ENCODE results near the gene FRS3. TPM values are rescaled to one million over a fixed set of nuclear protein-coding genes. Genes with fewer than 3 reads are reported as not detected.
A peak's percentile ranks its signal among the peaks of the same experiment; 100 is the strongest.

Gene FRS3
- total and polyA plus RNA-seq, 11 donors = 3.2 to 6.8 (median 5.1) TPM

GRCh38 chr6:41780551-41781365 is 1.1 kb upstream of the FRS3 start, which contains the start of gene PRICKLE4:
TSS of gene PRICKLE4 (plus strand) at chr6:41780782. CDS start at chr6:41783474, 2,692 bp downstream.
- TF ChIP-seq, protein P1, sequence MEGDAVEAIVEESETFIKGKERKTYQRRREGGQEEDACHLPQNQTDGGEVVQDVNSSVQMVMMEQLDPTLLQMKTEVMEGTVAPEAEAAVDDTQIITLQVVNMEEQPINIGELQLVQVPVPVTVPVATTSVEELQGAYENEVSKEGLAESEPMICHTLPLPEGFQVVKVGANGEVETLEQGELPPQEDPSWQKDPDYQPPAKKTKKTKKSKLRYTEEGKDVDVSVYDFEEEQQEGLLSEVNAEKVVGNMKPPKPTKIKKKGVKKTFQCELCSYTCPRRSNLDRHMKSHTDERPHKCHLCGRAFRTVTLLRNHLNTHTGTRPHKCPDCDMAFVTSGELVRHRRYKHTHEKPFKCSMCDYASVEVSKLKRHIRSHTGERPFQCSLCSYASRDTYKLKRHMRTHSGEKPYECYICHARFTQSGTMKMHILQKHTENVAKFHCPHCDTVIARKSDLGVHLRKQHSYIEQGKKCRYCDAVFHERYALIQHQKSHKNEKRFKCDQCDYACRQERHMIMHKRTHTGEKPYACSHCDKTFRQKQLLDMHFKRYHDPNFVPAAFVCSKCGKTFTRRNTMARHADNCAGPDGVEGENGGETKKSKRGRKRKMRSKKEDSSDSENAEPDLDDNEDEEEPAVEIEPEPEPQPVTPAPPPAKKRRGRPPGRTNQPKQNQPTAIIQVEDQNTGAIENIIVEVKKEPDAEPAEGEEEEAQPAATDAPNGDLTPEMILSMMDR (IDR thresholded peaks at IDR 0.05) = no peak
- TF ChIP-seq POLR2A (IDR thresholded peaks at IDR 0.05) = no peak
- Histone ChIP-seq H3K4me1 (peaks cover 9 to 64% (median 34%) of the 10 kb centered on the region in 12 donors), H3K4me3 (peak within 1 kb of the TSS; percentile 61 to 96 (median 79)), H3K36me3 (peaks cover 0 to 28% (median 16%) of the 10 kb centered on the region in 9 donors), H3K9me3 (no peaks in the 10 kb centered on the region), H3K27me3 (no peaks in the 10 kb centered on the region), H3K27ac (peak within 1 kb of the TSS; percentile 76 to 97 (median 91))
- intact Hi-C loops (cut with DNase I) = loop anchor here in 9 of 10 donors (1.0 to 10.0 kb wide), 14 partner anchors 67 to 784 kb away; partner anchors contain the start of genes CCND3 (in 2 of the 9), MRPS10 (in 2 of the 9), UBR2 (in 1 of the 9) and USP49 (in 1 of the 9)
- ATAC-seq (peak; percentile 26 to 68 (median 48)), DNase-seq (peak; percentile 58 to 76 (median 64))
- WGBS, 4 donors = 0 to 2% (median 1%) methylated on average over 19 to 36 of the region's 36 CpGs

- H3K27ac ChIP-seq = peak overlapping the region in 11 of 12 donors; percentile 21 to 97 (median 60)
- TF ChIP-seq, protein P1 (IDR thresholded peaks at IDR 0.05) = no peak
- no peak for TF ChIP-seq POLR2A (IDR thresholded peaks at IDR 0.05)
- ATAC-seq = no peak
- H3K4me1 ChIP-seq = peaks cover 3 to 50% (median 23%) of the 10 kb centered on the region in 12 donors
- 1 to 3% (median 2%) methylated on average over 10 to 16 of the region's 16 CpGs for WGBS, 4 donors
- H3K4me3 ChIP-seq = peak overlapping the region; percentile 61 to 96 (median 79)
- intact Hi-C loops (cut with DNase I) = loop anchor here in 9 of 10 donors (1.0 to 10.0 kb wide), 12 partner anchors 42 to 438 kb away; partner anchors contain the start of genes TFEB (in 6 of the 9) and MRPS10 (in 1 of the 9)
- DNase-seq = no peak
- peaks cover 0 to 39% (median 29%) of the 10 kb centered on the region in 9 donors for H3K36me3 ChIP-seq
- no peaks in the 10 kb centered on the region for H3K27me3 ChIP-seq
- no peaks in the 10 kb centered on the region for H3K9me3 ChIP-seq
These were observed 364 bp downstream of the FRS3 start for GRCh38 chr6:41779336-41779735.

DNA sequence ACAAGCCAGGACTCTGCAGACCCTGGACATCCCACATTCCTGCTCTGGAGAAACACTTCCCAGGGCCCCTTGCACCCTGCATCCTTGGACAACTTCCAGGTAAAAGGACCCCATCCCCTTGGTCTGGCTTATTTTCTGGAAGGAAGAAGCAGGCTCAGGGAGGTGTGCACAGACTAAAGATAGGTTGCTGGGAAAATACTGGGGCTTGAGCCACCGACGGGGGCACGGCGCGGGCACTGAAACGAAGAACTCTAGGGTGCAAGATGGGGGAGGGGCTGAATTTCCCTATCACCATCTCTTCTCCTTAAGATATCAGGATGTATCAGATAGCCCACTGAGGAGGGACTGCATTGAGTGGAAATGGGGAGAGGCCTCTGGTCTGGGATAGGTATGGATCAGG is 805 bp downstream of the FRS3 start:
- peak overlapping the region in 3 of 12 donors; percentile 62 to 97 (median 94) for H3K27ac ChIP-seq
- H3K36me3 ChIP-seq = peaks cover 0 to 41% (median 33%) of the 10 kb centered on the region in 9 donors
- H3K27me3 ChIP-seq = no peaks in the 10 kb centered on the region
- DNase-seq (no peak), ATAC-seq (no peak)
- WGBS, 4 donors = 28 to 36% (median 29%) methylated on average over 6 of the region's 6 CpGs
- no peaks in the 10 kb centered on the region for H3K9me3 ChIP-seq
- H3K4me3 ChIP-seq = peak overlapping the region in 10 of 12 donors; percentile 64 to 96 (median 79)
- H3K4me1 ChIP-seq = peaks cover 3 to 45% (median 22%) of the 10 kb centered on the region in 12 donors
- intact Hi-C loops (cut with DNase I) = loop anchor here in 9 of 10 donors (1.0 to 10.0 kb wide), 12 partner anchors 42 to 438 kb away; partner anchors contain the start of genes TFEB (in 6 of the 9) and MRPS10 (in 1 of the 9)
- TF ChIP-seq, protein P1 (IDR thresholded peaks at IDR 0.05) = no peak
- no peak for TF ChIP-seq POLR2A (IDR thresholded peaks at IDR 0.05)

Data from heart left ventricle (tissue), 16 donors.